ENCODE results near the gene DHRS3. TPM values are rescaled to one million over a fixed set of nuclear protein-coding genes. Genes with fewer than 3 reads are reported as not detected.

DHRS3 gene
- total and polyA plus RNA-seq, 2 donors (not counting 1 experiment from before 2014, with no cell fraction given): 8.4 to 36.8 TPM

GRCh38 chr1:12599657-12600056 lies 18.4 kb downstream of the DHRS3 start:
- no peak overlapping the region for H3K27ac ChIP-seq (ENCODE audit: insufficient read depth, low read length)
- no peak for TF ChIP-seq EZH2 (IDR thresholded peaks at IDR 0.05; ENCODE audit: low read length, missing control alignments)
- no peak for TF ChIP-seq CTCF (conservative IDR thresholded peaks at IDR 0.05 in 1 of 2, IDR thresholded peaks at IDR 0.05 in 1 of 2; ENCODE audit: low read depth in 1 of 2, low read length in 2 of 2)
- peaks cover 34% of the 10 kb centered on the region for H3K4me1 ChIP-seq (ENCODE audit: control insufficient read depth, extremely low read depth, insufficient read depth, low read length)

GRCh38 chr1:12598974-12599373 lies 19.0 kb downstream of the DHRS3 start:
- H3K36me3 ChIP-seq (ENCODE audit: control insufficient read depth, insufficient read depth, low read length): no peaks in the 10 kb centered on the region
- H3K4me1 ChIP-seq (ENCODE audit: control insufficient read depth, extremely low read depth, insufficient read depth, low read length): peaks cover 38% of the 10 kb centered on the region
- H3K4me2 ChIP-seq (ENCODE audit: extremely low read depth, insufficient read depth, low read length): no peak overlapping the region
- no peaks in the 10 kb centered on the region for H4K20me1 ChIP-seq (ENCODE audit: control insufficient read depth, extremely low read depth, insufficient read depth, low read length)
- H3K27me3 ChIP-seq (ENCODE audit: control insufficient read depth, insufficient read depth, low read length): no peaks in the 10 kb centered on the region
- no peak overlapping the region for H2AFZ ChIP-seq (ENCODE audit: low read length)
- H3K4me3 ChIP-seq (replicated peaks in 1 of 4; ENCODE audit: control extremely low read depth in 1 of 4, insufficient read depth in 1 of 4, low read depth in 3 of 4, low read length in 4 of 4): no peak overlapping the region
- no peak overlapping the region for H3K27ac ChIP-seq (ENCODE audit: insufficient read depth, low read length)
- TF ChIP-seq CTCF (conservative IDR thresholded peaks at IDR 0.05 in 1 of 2, IDR thresholded peaks at IDR 0.05 in 1 of 2; ENCODE audit: low read depth in 1 of 2, low read length in 2 of 2): no peak
- no peak for TF ChIP-seq EZH2 (IDR thresholded peaks at IDR 0.05; ENCODE audit: low read length, missing control alignments)
- H3K9me3 ChIP-seq (ENCODE audit: control insufficient read depth, insufficient read depth, low read depth, low read length): no peaks in the 10 kb centered on the region
- no peaks in the 10 kb centered on the region for H3K79me2 ChIP-seq (ENCODE audit: control insufficient read depth, insufficient read depth, low read length)
- DNase-seq (ENCODE audit: low read depth in 2 of 2): no peak
- H3K9ac ChIP-seq (ENCODE audit: insufficient read depth, low read length): no peak overlapping the region

More at GRCh38 chr1:12599657-12600056, 18.4 kb downstream of the DHRS3 start:
- Histone ChIP-seq H3K4me2 (ENCODE audit: extremely low read depth, insufficient read depth, low read length) (no peak overlapping the region), H3K4me3 (replicated peaks in 1 of 4; ENCODE audit: control extremely low read depth in 1 of 4, insufficient read depth in 1 of 4, low read depth in 3 of 4, low read length in 4 of 4) (no peak overlapping the region), H3K9me3 (ENCODE audit: control insufficient read depth, insufficient read depth, low read depth, low read length) (no peaks in the 10 kb centered on the region), H3K36me3 (ENCODE audit: control insufficient read depth, insufficient read depth, low read length) (no peaks in the 10 kb centered on the region), H3K79me2 (ENCODE audit: control insufficient read depth, insufficient read depth, low read length) (no peaks in the 10 kb centered on the region), H3K27me3 (ENCODE audit: control insufficient read depth, insufficient read depth, low read length) (no peaks in the 10 kb centered on the region), H3K9ac (ENCODE audit: insufficient read depth, low read length) (no peak overlapping the region), H2AFZ (ENCODE audit: low read length) (no peak overlapping the region), H4K20me1 (ENCODE audit: control insufficient read depth, extremely low read depth, insufficient read depth, low read length) (no peaks in the 10 kb centered on the region)
- DNase-seq (ENCODE audit: low read depth in 2 of 2): no peak

GRCh38 chr1:12597792-12598191 lies 20.2 kb downstream of the DHRS3 start:
- H3K4me3 ChIP-seq (replicated peaks in 1 of 4; ENCODE audit: control extremely low read depth in 1 of 4, insufficient read depth in 1 of 4, low read depth in 3 of 4, low read length in 4 of 4): no peak overlapping the region
- no peaks in the 10 kb centered on the region for H3K36me3 ChIP-seq (ENCODE audit: control insufficient read depth, insufficient read depth, low read length)
- H3K9me3 ChIP-seq (ENCODE audit: control insufficient read depth, insufficient read depth, low read depth, low read length): no peaks in the 10 kb centered on the region
- H3K27me3 ChIP-seq (ENCODE audit: control insufficient read depth, insufficient read depth, low read length): no peaks in the 10 kb centered on the region
- peaks cover 33% of the 10 kb centered on the region for H3K4me1 ChIP-seq (ENCODE audit: control insufficient read depth, extremely low read depth, insufficient read depth, low read length)
- no peak overlapping the region for H3K4me2 ChIP-seq (ENCODE audit: extremely low read depth, insufficient read depth, low read length)
- no peak overlapping the region for H2AFZ ChIP-seq (ENCODE audit: low read length)
- no peak for DNase-seq (ENCODE audit: low read depth in 2 of 2)
- H3K27ac ChIP-seq (ENCODE audit: insufficient read depth, low read length): no peak overlapping the region
- no peak overlapping the region for H3K9ac ChIP-seq (ENCODE audit: insufficient read depth, low read length)
- TF ChIP-seq EZH2 (IDR thresholded peaks at IDR 0.05; ENCODE audit: low read length, missing control alignments): no peak
- H3K79me2 ChIP-seq (ENCODE audit: control insufficient read depth, insufficient read depth, low read length): no peaks in the 10 kb centered on the region
- no peaks in the 10 kb centered on the region for H4K20me1 ChIP-seq (ENCODE audit: control insufficient read depth, extremely low read depth, insufficient read depth, low read length)
